ENCODE data around the gene TMEM86B.

GRCh38 chr19:55226788-55227187, 1.8 kb downstream of the TMEM86B start:
- TF ChIP-seq EGR1 (IDR thresholded peaks at IDR 0.05) (no peak), TEAD4 (IDR thresholded peaks at IDR 0.05) (no peak), FOXM1 (IDR thresholded peaks at IDR 0.05; ENCODE audit: borderline replicate concordance, low read depth) (no peak), TCF12 (IDR thresholded peaks at IDR 0.05; ENCODE audit: low read depth) (no peak), TAF1 (IDR thresholded peaks at IDR 0.05; ENCODE audit: low read depth) (no peak), EP300 (IDR thresholded peaks at IDR 0.05; ENCODE audit: borderline replicate concordance) (no peak), RAD21 (IDR thresholded peaks at IDR 0.05; ENCODE audit: low read depth) (no peak), CREB1 (IDR thresholded peaks at IDR 0.05; ENCODE audit: low read depth) (no peak)
- TF ChIP-seq, protein P1, sequence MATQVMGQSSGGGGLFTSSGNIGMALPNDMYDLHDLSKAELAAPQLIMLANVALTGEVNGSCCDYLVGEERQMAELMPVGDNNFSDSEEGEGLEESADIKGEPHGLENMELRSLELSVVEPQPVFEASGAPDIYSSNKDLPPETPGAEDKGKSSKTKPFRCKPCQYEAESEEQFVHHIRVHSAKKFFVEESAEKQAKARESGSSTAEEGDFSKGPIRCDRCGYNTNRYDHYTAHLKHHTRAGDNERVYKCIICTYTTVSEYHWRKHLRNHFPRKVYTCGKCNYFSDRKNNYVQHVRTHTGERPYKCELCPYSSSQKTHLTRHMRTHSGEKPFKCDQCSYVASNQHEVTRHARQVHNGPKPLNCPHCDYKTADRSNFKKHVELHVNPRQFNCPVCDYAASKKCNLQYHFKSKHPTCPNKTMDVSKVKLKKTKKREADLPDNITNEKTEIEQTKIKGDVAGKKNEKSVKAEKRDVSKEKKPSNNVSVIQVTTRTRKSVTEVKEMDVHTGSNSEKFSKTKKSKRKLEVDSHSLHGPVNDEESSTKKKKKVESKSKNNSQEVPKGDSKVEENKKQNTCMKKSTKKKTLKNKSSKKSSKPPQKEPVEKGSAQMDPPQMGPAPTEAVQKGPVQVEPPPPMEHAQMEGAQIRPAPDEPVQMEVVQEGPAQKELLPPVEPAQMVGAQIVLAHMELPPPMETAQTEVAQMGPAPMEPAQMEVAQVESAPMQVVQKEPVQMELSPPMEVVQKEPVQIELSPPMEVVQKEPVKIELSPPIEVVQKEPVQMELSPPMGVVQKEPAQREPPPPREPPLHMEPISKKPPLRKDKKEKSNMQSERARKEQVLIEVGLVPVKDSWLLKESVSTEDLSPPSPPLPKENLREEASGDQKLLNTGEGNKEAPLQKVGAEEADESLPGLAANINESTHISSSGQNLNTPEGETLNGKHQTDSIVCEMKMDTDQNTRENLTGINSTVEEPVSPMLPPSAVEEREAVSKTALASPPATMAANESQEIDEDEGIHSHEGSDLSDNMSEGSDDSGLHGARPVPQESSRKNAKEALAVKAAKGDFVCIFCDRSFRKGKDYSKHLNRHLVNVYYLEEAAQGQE (IDR thresholded peaks at IDR 0.05; ENCODE audit: low read depth) = no peak
- TF ChIP-seq, protein P2, sequence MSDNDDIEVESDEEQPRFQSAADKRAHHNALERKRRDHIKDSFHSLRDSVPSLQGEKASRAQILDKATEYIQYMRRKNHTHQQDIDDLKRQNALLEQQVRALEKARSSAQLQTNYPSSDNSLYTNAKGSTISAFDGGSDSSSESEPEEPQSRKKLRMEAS (IDR thresholded peaks at IDR 0.05) = no peak

All from Ishikawa (cell line).